SK-N-SH (cell line): ENCODE data around the gene BCAM. TPM values are rescaled to one million over a fixed set of nuclear protein-coding genes. Genes with fewer than 3 reads are reported as not detected.

Experiments
- CTCF ChIA-PET: fragments of 300-600, 350-600 bp; formaldehyde crosslinking; extraction: SDS; loops from one replicate; lab custom pipeline; 2021; lab: Yijun Ruan, JAX
- POLR2A ChIA-PET: fragments of 350-600 bp; sonication (Branson Sonifier 250); formaldehyde crosslinking; extraction: SDS; loops from one replicate; lab custom pipeline; 2020; ENCODE audit warnings: antibody characterized with exemption, inconsistent platforms; lab: Yijun Ruan, JAX
- DNase-seq: peaks from one replicate; pipeline ENCODE4 v3.0.0; 2012
- H2AFZ ChIP-seq: fragments of 200-600 bp; sonication (generic); 2 replicates; pipeline ENCODE4 v1.8.1; 2016; ENCODE audit warnings: antibody characterized with exemption, mild to moderate bottlenecking, low read depth
- H3F3A ChIP-seq: fragments of 200-600 bp; sonication (generic); replicated peaks from 2 replicates; pipeline ENCODE3; 2016; ENCODE audit warnings: antibody characterized with exemption, mild to moderate bottlenecking; ENCODE audit not compliant: insufficient read depth
- H3K27ac ChIP-seq, 2 experiments: fragments of 200-500 bp in 1 of 2; fragments of 200-600 bp in 1 of 2; sonication (Bioruptor generic) in 1 of 2; sonication (generic), shearing (Covaris generic) in 1 of 2; 2 replicates each; pipeline versions ENCODE4 v1.5.1 to v1.6.1; 2014 to 2016; ENCODE audit warnings: low read depth in 2 of 2, inconsistent platforms in 1 of 2, low read length in 1 of 2, mild to moderate bottlenecking in 1 of 2, mixed read lengths in 1 of 2
- H3K27me3 ChIP-seq: fragments of 200-600 bp; sonication (generic), shearing (Covaris generic); 2 replicates; pipeline ENCODE4 v1.6.1; 2016; ENCODE audit warnings: mixed run types; ENCODE audit not compliant: insufficient read depth
- H3K36me3 ChIP-seq, 2 experiments: fragments of 200-500 bp in 1 of 2; fragments of 200-600 bp in 1 of 2; sonication (Bioruptor generic) in 1 of 2; sonication (generic) in 1 of 2; replicated peaks in 1 of 2; 2 replicates each; pipeline versions ENCODE3 to v1.5.1; 2014 to 2016; ENCODE audit warnings: low read length in 1 of 2, mild to moderate bottlenecking in 1 of 2; ENCODE audit not compliant: insufficient read depth in 2 of 2, control insufficient read depth in 1 of 2
- H3K4me1 ChIP-seq, 2 experiments: fragments of 200-500 bp in 1 of 2; fragments of 200-600 bp in 1 of 2; sonication (Bioruptor generic) in 1 of 2; sonication (generic), shearing (Covaris generic) in 1 of 2; 2 replicates each; pipeline versions ENCODE4 v1.5.1 to v1.6.1; 2014 to 2016; ENCODE audit warnings: low read depth in 1 of 2, low read length in 1 of 2, mixed run types in 1 of 2; ENCODE audit not compliant: insufficient read depth in 2 of 2, control insufficient read depth in 1 of 2
- H3K4me2 ChIP-seq: fragments of 200-600 bp; sonication (generic), shearing (Covaris generic); 2 replicates; pipeline ENCODE4 v1.6.1; 2017; ENCODE audit warnings: mixed run types
- H3K4me3 ChIP-seq, 2 experiments: fragments of 200-500 bp in 1 of 2; fragments of 200-600 bp in 1 of 2; sonication (Bioruptor generic) in 1 of 2; sonication (generic), shearing (Covaris generic) in 1 of 2; 2 replicates each; pipeline versions ENCODE4 v1.5.1 to v1.8.1; 2014 to 2016; ENCODE audit warnings: low read depth in 2 of 2, inconsistent platforms in 1 of 2, low read length in 1 of 2, mild to moderate bottlenecking in 1 of 2, mixed read lengths in 1 of 2, moderate library complexity in 1 of 2
- H3K79me2 ChIP-seq: fragments of 200-600 bp; sonication (generic); 2 replicates; pipeline ENCODE4 v1.8.1; 2017; ENCODE audit warnings: mild to moderate bottlenecking; ENCODE audit not compliant: insufficient read depth
- H3K9ac ChIP-seq: fragments of 200-600 bp; sonication (generic); 2 replicates; pipeline ENCODE4 v1.6.1; 2017; ENCODE audit warnings: mixed run types
- H3K9me2 ChIP-seq: fragments of 200-600 bp; sonication (generic); 2 replicates; pipeline ENCODE4 v1.6.1; 2017; ENCODE audit warnings: mixed run types
- H3K9me3 ChIP-seq: fragments of 200-600 bp; sonication (generic); 2 replicates; pipeline ENCODE4 v1.6.1; 2017; ENCODE audit warnings: mixed run types, mild to moderate bottlenecking, moderate library complexity
- H4K20me1 ChIP-seq: fragments of 200-600 bp; sonication (generic); 2 replicates; pipeline ENCODE4 v1.6.1; 2017; ENCODE audit warnings: mild to moderate bottlenecking, mixed run types; ENCODE audit not compliant: insufficient read depth
- CTCF ChIP-seq: fragments of 200-600 bp; sonication (generic); IDR thresholded peaks from 2 replicates; pipeline ENCODE4 v1.6.1; 2017; ENCODE audit warnings: antibody characterized with exemption, mild to moderate bottlenecking, moderate library complexity
- FOXJ3 ChIP-seq: sonication (generic); formaldehyde crosslinking; IDR thresholded peaks from 2 replicates; pipeline ENCODE4 v1.5.1; 2020; ENCODE audit warnings: mild to moderate bottlenecking, missing genetic modification reagents
- IRF3 ChIP-seq: fragments of 150-350 bp; IDR thresholded peaks from 2 replicates; pipeline ENCODE4 v1.6.1; 2016; ENCODE audit warnings: mild to moderate bottlenecking, low read depth, low read length
- RCOR1 ChIP-seq: fragments of 150-350 bp; IDR thresholded peaks from 2 replicates; pipeline ENCODE4 v1.6.1; 2017; ENCODE audit warnings: antibody characterized with exemption, low read length
- SIN3A ChIP-seq: IDR thresholded peaks from 2 replicates; pipeline ENCODE4 v1.6.1; 2012; ENCODE audit warnings: low read depth, mild to moderate bottlenecking, low read length, moderate library complexity, borderline replicate concordance
- SMC3 ChIP-seq: IDR thresholded peaks from 2 replicates; pipeline ENCODE4 v1.6.1; 2012; ENCODE audit warnings: low read depth, low read length, improper control_type of control experiment
- WGBS: methylation state at CpG from one replicate; pipeline ENCODE4 v1.1.6; 2017; ENCODE audit warnings: low lambda C conversion rate; 5-methylcytosine and 5-hydroxymethylcytosine counted together
- polyA plus RNA-seq, 3 experiments: library from polyadenylated mRNA; depleted of rRNA; stranded (reverse); fragments of >200 nt; gene quantifications; 2 replicates each; pipeline ENCODE4 v1.2.3, GENCODE V29; 2012

BCAM gene
- polyA plus RNA-seq, 1 of the 3 experiments (the other 2 are of a cell fraction), result 34.0 TPM

- no peak for DNase-seq
- H3K4me3 ChIP-seq, result no peak overlapping the region
- H3K9ac ChIP-seq, result no peak overlapping the region
- no peak overlapping the region for H3K27ac ChIP-seq
- H3K9me2 ChIP-seq, result no peaks in the 10 kb centered on the region
- ChIA-PET POLR2A (interaction anchor here (1.1 kb wide), 1 partner anchor 54 kb away, joined by 3 read pairs; no protein-coding TSS in a partner anchor), CTCF (interaction anchor here (1.1 to 17.6 kb wide), 4 partner anchors 8 to 205 kb away, joined by 4 to 598 read pairs (median 39); no protein-coding TSS in a partner anchor)
- H3K4me1 ChIP-seq, result peaks cover 0 to 6% of the 10 kb centered on the region in 2 experiments; a peak in 1 of 4 replicates
- no peaks in the 10 kb centered on the region for H3K79me2 ChIP-seq
- no peak for TF ChIP-seq SIN3A
- no peak for TF ChIP-seq FOXJ3 (CRISPR knock-in tag)
- no peak for TF ChIP-seq IRF3
- TF ChIP-seq SMC3, result no peak
- no peak for TF ChIP-seq CTCF
- no peaks in the 10 kb centered on the region for H3K36me3 ChIP-seq
- H3K4me2 ChIP-seq, result no peak overlapping the region
- no peaks in the 10 kb centered on the region for H3F3A ChIP-seq
- WGBS, result 63% methylated on average over 6 of the region's 6 CpGs
- no peak overlapping the region for H2AFZ ChIP-seq
- no peaks in the 10 kb centered on the region for H3K9me3 ChIP-seq
- no peaks in the 10 kb centered on the region for H4K20me1 ChIP-seq
- H3K27me3 ChIP-seq, result no peaks in the 10 kb centered on the region
Measured at GRCh38 chr19:44775676-44776240, 33.1 kb upstream of the BCAM start.

GRCh38 chr19:44776402-44777096, 32.4 kb upstream of the BCAM start:
- ChIA-PET CTCF (interaction anchor here (0.9 to 17.6 kb wide), 4 partner anchors 7 to 206 kb away, joined by 4 to 598 read pairs (median 39); no protein-coding TSS in a partner anchor), POLR2A (interaction anchor here (1.1 kb wide), 1 partner anchor 55 kb away, joined by 3 read pairs; no protein-coding TSS in a partner anchor)
- Histone ChIP-seq H3K9me3 (no peaks in the 10 kb centered on the region), H3K4me3 (no peak overlapping the region), H3K36me3 (no peaks in the 10 kb centered on the region), H3K9me2 (no peaks in the 10 kb centered on the region), H3F3A (no peaks in the 10 kb centered on the region), H2AFZ (no peak overlapping the region), H3K9ac (no peak overlapping the region), H3K79me2 (no peaks in the 10 kb centered on the region), H3K27ac (no peak overlapping the region), H3K4me2 (no peak overlapping the region), H3K27me3 (no peaks in the 10 kb centered on the region), H4K20me1 (no peaks in the 10 kb centered on the region), H3K4me1 (peaks cover 0 to 6% of the 10 kb centered on the region in 2 experiments; a peak in 1 of 4 replicates)
- WGBS, result 88% methylated on average over 23 of the region's 23 CpGs
- no peak for DNase-seq
- TF ChIP-seq RCOR1, result no peak
- TF ChIP-seq, all 33 proteins: peak for 0
